Measurements from ENCODE around the gene GHDC.
"Not testable (repeated sequence)": the region's sequence is repeated elsewhere in the genome, so short reads cannot be mapped to it uniquely, and the experiment has no call there.

The GHDC gene, protein sequence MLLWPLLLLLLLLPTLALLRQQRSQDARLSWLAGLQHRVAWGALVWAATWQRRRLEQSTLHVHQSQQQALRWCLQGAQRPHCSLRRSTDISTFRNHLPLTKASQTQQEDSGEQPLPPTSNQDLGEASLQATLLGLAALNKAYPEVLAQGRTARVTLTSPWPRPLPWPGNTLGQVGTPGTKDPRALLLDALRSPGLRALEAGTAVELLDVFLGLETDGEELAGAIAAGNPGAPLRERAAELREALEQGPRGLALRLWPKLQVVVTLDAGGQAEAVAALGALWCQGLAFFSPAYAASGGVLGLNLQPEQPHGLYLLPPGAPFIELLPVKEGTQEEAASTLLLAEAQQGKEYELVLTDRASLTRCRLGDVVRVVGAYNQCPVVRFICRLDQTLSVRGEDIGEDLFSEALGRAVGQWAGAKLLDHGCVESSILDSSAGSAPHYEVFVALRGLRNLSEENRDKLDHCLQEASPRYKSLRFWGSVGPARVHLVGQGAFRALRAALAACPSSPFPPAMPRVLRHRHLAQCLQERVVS

GRCh38 chr17:42193969-42194899, at the start of gene GHDC:
GHDC (minus strand) TSS chr17:42194494; CDS start chr17:42193581, 913 bp downstream.
- no peak for DNase-seq (ENCODE audit: low read depth)

DNA sequence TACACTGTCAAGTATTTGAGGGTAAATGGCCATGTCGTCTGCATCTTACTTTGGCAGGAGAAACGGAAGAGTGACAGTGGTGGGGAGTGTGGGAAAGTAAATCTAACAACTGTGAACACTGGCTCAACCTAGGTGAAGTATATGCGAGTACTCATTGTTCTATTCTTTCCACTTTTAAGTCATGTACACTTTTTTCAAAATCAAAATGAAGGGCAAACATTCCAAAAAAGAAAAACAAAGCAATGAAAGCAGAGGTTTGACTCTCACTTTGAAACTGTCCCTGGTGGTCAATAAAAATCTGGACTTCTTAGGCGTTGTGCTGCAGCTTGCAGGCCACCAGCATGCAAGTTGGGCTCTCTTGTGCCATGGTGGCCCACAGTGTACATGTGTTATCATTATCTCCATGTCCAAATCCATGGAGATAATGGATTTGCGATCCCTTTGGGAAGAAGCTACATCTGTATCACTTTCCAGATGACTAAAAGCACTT, 49.2 kb upstream of the GHDC start:
- DNase-seq (ENCODE audit: low read depth), result no peak

DNA sequence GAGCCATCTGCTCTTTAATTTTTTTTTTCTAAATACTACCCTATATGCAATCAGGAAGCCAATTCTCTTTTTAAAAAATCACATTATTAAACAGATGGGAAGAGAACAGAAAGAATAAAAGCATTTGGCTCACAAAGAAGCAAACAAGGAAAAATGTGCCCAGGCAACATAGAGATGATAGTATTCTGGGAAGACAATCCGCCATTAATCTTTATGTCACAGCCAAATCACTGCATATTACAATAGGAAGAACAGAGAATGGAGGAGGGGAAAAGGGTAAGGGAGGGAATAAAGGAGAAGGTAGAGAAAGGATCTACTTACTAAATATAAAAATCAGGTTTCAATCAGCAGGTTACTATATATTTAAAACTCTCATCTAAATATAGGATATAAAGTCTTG, 47.6 kb upstream of the GHDC start:
- no peak for DNase-seq (ENCODE audit: low read depth)

DNA sequence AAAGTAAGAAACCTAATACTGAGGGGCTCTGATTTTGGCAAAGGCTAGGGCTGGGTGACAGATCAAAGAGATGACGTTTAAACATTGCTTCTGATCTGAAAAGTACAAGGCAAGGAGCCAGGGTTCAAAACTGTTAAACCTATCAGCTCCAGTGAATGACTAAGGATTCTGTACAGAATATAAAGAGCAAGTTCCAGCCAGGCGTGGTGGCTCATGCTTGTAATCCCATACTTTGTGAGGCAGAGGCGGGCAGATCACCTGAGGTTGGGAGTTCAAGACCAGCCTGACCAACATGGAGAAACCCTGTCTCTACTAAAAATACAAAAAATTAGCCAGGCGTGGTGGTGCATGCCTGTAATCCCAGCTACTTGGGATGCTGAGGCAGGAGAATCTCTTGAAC, 46.6 kb upstream of the GHDC start:
- not testable (repeated sequence) for DNase-seq (ENCODE audit: low read depth)

DNA sequence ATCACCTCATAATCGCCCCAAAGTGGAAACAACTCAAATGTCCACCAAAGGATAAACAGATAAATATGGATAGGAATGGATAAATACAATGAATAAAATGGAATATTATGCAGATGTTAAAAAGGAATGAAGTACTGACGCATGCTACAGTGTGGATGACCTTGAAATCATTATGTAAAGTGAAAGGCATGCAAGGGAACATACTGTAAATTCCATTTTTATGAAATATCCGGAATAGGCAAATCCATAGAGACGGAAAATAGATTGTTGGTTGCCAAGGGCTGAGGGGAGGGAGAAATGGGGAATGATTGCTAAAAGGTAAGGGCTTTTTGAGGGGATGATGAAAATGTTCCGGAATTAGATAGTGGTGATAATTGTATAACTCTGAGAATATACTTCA, 45.9 kb upstream of the GHDC start:
- no peak for DNase-seq (ENCODE audit: low read depth)

DNA sequence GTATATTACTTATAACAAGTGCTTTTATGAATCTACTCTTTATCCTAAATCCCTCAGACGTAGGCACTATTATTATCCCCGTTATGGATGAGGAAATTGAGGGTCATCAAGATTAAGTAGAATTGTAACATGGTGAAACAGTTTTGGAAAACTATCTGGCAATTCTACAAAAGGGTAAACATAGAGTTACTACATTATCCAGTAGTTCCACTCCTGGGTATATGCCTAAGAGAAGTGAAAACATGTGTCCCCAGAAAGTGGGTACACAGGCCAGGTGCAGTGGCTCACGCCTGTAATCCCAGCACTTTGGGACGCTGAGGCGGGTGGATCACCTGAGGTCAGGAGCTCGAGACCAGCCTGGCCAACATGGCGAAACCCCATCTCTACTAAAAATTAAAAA, 45.3 kb upstream of the GHDC start:
- DNase-seq (ENCODE audit: low read depth), result not testable (repeated sequence)

DNA sequence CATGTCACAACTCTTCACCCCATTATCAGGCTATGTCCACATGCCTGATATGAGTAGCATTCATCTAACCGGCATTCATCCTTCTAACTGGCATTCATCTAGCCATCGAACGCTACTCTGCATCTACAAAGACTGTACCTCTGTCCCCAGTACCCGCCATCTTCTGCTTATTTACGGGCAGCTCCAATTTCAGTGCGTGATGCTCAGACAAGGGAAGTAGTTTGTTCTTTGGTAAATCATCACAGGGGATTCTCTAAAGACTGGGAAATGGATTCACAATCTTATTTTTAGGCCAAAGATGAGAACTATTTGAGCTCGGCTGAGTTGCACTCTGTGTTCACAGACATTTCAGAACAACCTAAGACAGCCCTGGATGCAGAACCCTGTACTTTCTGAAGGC, 42.5 kb upstream of the GHDC start:
- no peak for DNase-seq (ENCODE audit: low read depth)

DNA sequence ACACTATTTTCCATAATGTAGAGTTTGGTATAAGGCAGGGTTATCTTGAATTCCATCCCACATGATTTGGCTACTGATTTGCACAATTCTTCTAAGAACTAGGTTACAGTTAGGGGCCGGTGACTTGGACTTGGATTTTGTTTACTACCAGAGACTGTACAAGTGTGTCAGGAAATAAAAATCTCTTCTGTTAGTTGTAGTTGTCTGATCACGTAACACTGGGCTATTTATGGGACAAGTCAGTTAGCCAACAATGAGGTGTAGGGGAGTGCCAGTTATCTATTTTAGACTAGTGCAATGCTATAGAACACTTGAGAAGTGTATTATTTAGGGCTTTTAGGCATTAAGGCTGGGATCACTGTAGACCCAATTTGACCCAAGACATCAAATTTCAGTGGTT, 39.7 kb upstream of the GHDC start:
- no peak for DNase-seq (ENCODE audit: low read depth)

GRCh38 chr17:42233156-42233555, 38.9 kb upstream of the GHDC start:
- DNase-seq (ENCODE audit: low read depth), result peak; percentile 36

- no peak for DNase-seq (ENCODE audit: low read depth)
Measured at GRCh38 chr17:42230225-42230624, 35.9 kb upstream of the GHDC start.

DNA sequence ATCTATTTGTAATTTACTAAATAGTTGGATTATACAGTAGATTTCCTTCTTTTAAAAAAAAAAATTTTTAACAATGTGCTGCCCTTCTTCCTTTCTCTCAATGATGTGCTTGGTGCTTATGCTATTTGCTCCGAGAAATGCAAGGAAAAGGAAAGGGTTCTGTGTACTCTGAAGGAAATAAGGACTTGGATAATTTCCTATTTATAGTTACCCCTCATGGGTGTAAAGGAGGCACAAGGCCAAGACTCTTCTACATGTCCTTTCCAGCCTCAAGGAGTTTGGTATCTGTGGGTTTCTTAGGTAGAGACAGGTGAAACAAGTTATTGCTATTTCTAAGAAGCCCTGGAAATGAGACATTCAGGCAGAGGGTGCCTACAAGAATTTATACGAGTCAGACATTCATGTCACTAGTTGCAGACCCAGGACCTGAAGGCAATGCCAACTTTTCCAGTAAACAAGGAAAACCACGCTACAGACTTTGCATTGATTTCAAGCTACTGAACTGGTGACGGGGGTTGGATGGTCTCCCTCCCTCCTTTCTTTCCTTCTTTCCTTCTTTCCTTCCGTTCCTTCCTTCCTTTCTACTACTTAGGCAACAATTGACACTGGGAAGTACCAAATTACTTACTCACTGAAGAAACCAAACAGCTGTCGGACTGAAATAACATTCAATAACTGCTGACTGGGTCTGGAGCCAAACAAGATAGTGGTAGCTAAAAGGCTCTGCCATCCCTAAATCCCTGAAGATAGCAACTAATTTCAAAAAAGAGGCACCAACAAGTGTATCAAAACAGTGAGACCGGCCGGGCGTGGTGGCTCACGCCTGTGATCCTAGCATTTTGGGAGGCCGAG, 33.8 kb upstream of the GHDC start:
- no peak for DNase-seq (ENCODE audit: low read depth)

- DNase-seq (ENCODE audit: low read depth), result no peak
Measured at GRCh38 chr17:42225646-42226045, 31.4 kb upstream of the GHDC start.

DNA sequence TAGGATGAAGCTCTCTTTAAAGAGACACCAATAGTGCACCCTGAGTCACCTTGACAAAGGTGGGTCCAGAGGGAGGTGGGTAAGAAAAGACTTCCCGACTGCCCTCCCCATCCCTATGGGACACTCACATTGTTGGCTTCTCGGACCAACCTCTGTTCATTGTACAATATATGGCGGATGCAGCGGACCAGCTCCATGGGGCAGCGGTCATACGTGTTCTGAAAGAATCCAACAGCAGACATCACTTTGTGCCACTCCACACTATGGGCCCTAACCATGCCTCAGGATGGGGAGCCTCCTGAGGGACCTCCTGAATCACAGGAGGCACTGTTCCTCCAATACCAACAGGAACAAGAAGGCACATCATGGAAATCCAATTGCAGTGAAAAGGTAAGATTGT, 30.4 kb upstream of the GHDC start:
- DNase-seq (ENCODE audit: low read depth), result no peak

DNA sequence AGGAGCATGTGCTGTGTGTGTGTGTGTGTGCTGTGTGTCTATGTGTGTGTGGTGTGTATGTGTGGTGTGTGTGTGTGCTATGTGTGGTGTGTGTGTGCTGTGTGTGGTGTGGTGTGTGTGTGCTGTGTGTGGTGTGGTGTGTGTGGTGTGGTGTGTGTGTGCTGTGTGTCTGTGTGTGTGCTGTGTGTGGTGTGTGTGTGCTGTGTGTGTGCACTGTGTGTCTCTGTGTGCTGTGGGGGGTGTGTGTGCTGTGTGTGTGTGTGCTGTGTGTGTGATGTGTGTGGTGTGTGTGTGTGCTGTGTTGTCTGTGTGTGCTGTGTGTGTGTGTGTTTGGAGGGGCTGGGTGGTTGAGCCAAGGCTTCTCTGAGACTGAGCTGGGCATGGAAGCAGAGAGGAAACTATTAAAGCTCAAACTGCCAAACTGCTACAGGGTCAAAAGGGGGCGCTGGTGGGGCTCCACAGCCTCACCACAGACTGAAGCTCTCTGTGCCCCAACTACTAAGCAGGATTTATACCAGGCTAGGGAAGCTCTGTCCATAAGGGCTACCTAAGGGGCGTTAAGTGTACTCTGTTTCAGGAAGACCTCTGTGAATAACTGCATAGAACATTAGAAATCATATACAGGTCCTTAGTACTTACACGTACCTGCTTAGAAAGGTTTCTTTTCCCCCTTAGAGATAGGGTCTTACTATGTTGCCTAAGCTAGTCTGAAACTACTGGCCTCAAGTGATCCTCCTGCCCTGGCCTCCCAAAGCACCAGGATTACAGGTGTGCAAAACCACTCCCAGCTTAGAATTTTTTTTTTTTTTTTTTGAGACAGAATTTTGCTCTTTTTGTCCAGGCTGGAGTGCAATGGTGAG, 27.8 kb upstream of the GHDC start:
- no peak for DNase-seq (ENCODE audit: low read depth)

DNA sequence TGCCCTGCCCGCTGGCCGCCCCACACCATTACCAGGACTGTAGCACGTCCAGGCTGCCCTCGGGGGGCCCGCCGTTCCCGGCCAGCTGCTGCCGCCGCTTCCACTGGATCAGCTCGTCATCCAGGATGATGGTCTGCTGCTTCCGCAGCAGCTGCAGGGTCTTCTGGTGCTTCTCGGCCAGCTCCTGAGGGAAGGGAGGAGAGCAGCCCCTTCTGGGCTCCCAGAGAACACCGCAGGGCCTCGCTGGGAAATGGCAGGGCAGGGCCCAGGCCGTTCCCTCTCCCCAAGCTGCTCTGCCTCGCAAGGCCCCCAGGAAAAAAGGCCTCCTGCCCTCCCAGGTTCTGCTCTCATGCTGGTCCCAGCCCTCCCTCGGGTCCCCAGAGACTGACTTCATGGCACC, 25.0 kb upstream of the GHDC start:
- not testable (repeated sequence) for DNase-seq (ENCODE audit: low read depth)

GRCh38 chr17:42214156-42214555, 19.9 kb upstream of the GHDC start:
- no peak for DNase-seq (ENCODE audit: low read depth)

DNA sequence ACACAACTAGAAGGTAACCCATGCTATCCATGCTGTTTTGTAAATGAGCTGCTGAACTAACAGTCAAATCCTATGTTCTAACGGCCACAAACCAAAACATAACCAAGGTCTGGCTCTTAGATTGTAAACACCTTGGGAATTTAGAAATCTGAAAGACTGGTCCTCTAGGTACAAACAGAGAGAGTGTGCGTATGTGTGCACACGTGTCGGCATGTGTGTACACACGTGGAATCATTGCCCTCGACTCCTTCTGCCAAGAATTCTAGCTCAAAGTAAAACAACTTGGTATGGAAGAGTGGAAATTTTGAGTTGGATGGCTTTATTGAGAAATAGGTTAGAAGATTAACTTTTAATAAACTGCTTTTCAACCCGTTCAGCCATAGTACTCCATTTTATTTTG, 18.1 kb upstream of the GHDC start:
- DNase-seq (ENCODE audit: low read depth), result no peak

DNA sequence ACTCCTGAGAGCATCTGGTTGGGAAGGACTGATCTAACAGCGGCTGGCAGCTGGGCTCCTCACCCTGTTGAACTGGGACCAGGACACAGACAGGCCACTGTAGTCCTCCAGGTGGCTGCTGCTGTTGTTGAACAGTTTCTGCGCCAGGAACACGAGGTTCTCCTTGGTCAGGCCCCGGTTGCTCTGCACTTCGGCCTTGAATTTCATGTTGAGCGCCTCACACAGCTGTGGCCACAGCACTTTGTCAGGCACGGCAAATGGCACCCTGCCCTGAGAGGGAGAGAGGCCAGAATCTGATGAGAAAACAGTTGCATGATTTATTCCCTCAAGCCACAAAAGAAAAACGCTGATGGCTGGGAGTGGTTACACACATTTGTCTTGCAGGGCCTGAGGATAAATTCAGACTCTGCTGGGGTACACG, 17.6 kb upstream of the GHDC start:
- not testable (repeated sequence) for DNase-seq (ENCODE audit: low read depth)

DNA sequence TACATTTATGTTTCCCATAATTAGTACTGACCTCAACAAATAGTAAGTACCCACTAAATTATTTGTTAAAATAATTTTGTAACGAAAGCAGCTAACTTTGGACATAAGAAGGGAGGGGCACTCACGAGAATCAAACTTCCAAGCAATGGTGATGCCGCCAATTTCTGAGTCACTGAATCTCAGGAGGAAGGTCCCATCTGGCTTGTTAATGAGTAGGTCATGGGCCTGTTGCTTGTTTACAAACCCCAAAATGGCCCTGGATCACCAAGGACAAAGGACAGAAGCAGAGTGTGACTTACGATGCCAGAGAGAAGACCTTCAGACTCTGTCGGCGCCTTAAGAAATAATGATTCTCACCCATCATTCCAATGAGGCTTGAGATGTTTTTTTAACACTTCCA, 15.8 kb upstream of the GHDC start:
- DNase-seq (ENCODE audit: low read depth), result no peak

DNA sequence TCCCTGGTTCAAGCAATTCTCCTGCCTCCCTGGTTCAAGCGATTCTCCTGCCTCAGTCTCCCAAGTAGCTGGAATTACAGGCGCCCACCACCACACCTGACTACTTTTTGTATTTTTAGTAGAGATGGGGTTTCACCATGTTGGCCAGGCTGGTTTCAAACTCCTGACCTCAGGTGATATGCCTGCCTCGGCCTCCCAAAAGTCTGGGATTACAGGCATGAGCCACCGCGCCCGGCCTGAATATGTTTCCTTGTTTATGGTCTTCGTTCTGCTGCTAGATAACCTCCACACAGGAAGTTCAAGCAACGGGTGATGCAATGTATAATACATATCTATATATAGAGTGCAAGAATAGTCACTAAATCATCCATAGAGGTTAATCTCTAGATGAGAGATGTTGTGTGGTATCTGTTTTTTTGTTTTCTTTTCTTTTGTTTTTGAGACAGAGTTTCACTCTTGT, 11.9 kb upstream of the GHDC start:
- DNase-seq (ENCODE audit: low read depth), result not testable (repeated sequence)

DNA sequence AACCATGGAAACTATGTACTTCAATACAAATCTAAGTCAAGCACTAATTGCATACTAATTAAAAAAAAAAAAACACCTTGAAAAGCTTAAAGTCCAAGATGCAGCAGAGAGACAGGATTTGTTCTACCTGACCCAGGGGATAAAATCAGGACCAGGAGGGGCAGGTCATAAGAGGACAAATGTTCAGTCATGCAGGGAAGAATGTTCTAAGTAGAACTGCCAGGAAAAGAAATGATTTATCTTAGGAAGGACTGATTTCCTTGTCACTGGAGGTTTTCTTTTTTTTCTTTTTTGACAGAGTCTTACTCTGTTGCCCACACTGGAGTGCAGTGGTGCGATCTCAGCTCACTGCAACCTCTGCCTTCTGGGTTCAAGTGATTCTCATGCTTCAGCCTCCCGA, 9.1 kb upstream of the GHDC start:
- no peak for DNase-seq (ENCODE audit: low read depth)
